ENCODE measurements around the gene MAP1LC3A. TPM values are rescaled to one million over a fixed set of nuclear protein-coding genes. Genes with fewer than 3 reads are reported as not detected.

Gene MAP1LC3A
- total RNA-seq, 4 donors from 2014 or later, result 42.6 to 111 (median 103) TPM

Other genes starting within 250 kb of the MAP1LC3A start
- 10 to 100 TPM; 37.4 to 48.4 (median 43.4) TPM for gene ITCH, start 195.4 kb upstream of the MAP1LC3A start, total RNA-seq
- gene DYNLRB1, start 42.3 kb upstream of the MAP1LC3A start, total RNA-seq, result 100 to 1,000 TPM; 143 to 270 (median 225) TPM
- gene PIGU, start 118.4 kb downstream of the MAP1LC3A start, total RNA-seq, result 10 to 100 TPM; 13.6 to 21.7 (median 16.2) TPM
- 10 to 100 TPM in 2 of 4 donors, 1 to 10 TPM in 2; 8.1 to 19.4 (median 10.7) TPM for gene TP53INP2, start 145.6 kb downstream of the MAP1LC3A start, total RNA-seq

Data from suprapubic skin (tissue), 4 donors.